GM10248 (cell line): ENCODE data around the gene GLB1L.

ENCODE experiments used
- CTCF ChIA-PET: fragments of 300-600 bp; sonication (Branson Sonifier 250); formaldehyde crosslinking; extraction: SDS; loops from one replicate; lab custom pipeline; 2021; ENCODE audit warnings: antibody characterized with exemption; lab: Yijun Ruan, JAX
- POLR2A ChIA-PET: fragments of 350-650 bp; sonication (Branson Sonifier 250); formaldehyde crosslinking; extraction: SDS; loops from one replicate; lab custom pipeline; 2020; ENCODE audit warnings: antibody characterized with exemption; lab: Yijun Ruan, JAX
- DNase-seq: peaks from one replicate; pipeline ENCODE4 v3.0.0; 2012; ENCODE audit errors: extremely low spot score
- TF ChIP-seq, protein P1 (sequence below): IDR thresholded peaks from 2 replicates; pipeline ENCODE4 v1.5.1; 2012; ENCODE audit warnings: mild to moderate bottlenecking, low read depth; ENCODE audit errors: extremely low read depth, missing control alignments, control extremely low read depth

Gene GLB1L

DNA sequence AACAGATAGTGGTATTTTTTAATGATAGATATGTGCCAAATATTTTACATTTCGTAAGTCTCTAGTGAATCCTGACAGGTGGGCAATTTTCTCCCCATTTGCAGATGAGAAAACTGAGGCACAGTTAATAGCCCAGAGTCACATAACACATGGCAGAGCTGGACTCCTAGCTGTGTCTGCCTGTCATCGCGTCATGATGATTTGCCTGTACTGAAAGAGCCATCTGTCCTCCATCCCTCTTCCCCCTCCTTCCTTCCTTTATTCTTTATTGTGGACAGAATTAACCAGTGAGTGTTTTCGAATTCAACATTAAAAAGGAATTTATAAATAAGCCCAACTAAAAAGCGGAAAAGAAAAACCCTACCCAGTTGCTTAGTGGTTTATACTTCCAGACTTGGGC lies 37.1 kb upstream of the GLB1L start:
- TF ChIP-seq, protein P1, sequence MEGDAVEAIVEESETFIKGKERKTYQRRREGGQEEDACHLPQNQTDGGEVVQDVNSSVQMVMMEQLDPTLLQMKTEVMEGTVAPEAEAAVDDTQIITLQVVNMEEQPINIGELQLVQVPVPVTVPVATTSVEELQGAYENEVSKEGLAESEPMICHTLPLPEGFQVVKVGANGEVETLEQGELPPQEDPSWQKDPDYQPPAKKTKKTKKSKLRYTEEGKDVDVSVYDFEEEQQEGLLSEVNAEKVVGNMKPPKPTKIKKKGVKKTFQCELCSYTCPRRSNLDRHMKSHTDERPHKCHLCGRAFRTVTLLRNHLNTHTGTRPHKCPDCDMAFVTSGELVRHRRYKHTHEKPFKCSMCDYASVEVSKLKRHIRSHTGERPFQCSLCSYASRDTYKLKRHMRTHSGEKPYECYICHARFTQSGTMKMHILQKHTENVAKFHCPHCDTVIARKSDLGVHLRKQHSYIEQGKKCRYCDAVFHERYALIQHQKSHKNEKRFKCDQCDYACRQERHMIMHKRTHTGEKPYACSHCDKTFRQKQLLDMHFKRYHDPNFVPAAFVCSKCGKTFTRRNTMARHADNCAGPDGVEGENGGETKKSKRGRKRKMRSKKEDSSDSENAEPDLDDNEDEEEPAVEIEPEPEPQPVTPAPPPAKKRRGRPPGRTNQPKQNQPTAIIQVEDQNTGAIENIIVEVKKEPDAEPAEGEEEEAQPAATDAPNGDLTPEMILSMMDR, result no peak
- POLR2A ChIA-PET, result interaction anchor here (2.0 to 2.2 kb wide), 2 partner anchors 12 to 28 kb away, joined by 5 to 8 read pairs; partner anchors contain the start of gene TUBA4A
- no peak for DNase-seq
- CTCF ChIA-PET, result interaction anchor here (1.2 to 16.0 kb wide), 5 partner anchors 9 to 123 kb away, joined by 3 to 336 read pairs (median 6); partner anchors contain the start of gene SLC23A3

DNA sequence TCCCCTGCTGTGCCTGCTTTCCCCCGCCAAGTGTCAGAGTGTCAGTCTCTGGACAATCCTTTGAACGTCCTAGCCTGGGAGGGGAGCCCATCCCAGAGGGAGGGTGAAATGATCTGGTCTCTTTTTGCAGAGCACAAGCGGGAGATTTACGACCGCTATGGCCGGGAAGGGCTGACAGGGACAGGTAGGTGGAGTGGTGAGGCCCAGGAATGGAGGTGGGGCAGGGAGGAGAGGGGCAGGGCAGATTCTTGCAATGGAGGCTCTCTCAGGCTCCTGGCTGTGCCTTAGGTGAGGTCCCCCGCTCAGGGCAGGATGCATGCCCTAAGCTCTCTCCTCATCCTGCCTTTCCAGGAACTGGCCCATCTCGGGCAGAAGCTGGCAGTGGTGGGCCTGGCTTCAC lies 36.3 kb upstream of the GLB1L start:
- TF ChIP-seq, protein P1, result no peak
- CTCF ChIA-PET, result interaction anchor here (1.2 to 16.0 kb wide), 7 partner anchors 9 to 122 kb away, joined by 3 to 336 read pairs (median 4); partner anchors contain the start of genes DNPEP and SLC23A3
- DNase-seq, result no peak
- POLR2A ChIA-PET, result interaction anchor here (1.3 to 2.2 kb wide), 3 partner anchors 10 to 27 kb away, joined by 3 to 8 read pairs (median 5); partner anchors contain the start of gene TUBA4A

DNA sequence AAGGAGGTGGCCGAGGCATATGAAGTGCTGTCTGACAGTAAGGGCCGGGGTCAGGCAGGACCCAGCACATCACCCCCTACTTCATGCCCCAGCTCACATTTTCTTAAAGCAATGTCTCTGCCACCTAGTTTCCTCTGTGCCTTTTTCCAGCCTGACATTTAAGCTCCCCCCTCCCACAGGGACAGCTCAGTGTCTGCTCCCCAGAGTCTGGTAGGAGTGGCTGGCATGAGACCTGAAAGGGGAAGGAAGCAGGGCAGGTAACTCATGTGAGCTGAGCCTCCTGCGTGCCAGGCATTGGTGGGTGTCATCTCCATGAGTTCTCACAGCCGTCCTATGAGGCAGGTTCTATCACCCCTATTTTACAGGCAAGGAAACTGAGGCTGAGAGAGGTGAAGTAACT lies 35.4 kb upstream of the GLB1L start:
- ChIA-PET POLR2A (interaction anchor here (0.6 to 2.2 kb wide), 4 partner anchors 11 to 81 kb away, joined by 3 to 5 read pairs (median 4); no protein-coding TSS in a partner anchor), CTCF (interaction anchor here (0.8 to 16.0 kb wide), 10 partner anchors 10 to 300 kb away, joined by 3 to 336 read pairs (median 3); partner anchors contain the start of genes CNPPD1, DNPEP and SLC23A3)
- no peak for DNase-seq
- TF ChIP-seq, protein P1, result no peak

GRCh38 chr2:219279916-219280516 lies 34.8 kb upstream of the GLB1L start:
- TF ChIP-seq, protein P1, result peak; percentile 2
- ChIA-PET CTCF (interaction anchor here (0.8 to 16.0 kb wide), 11 partner anchors 11 to 300 kb away, joined by 3 to 336 read pairs (median 3); partner anchors contain the start of genes CNPPD1, DNPEP, SLC23A3 and TUBA4B), POLR2A (interaction anchor here (0.6 to 2.2 kb wide), 4 partner anchors 12 to 103 kb away, joined by 4 to 19 read pairs (median 4); partner anchors contain the start of genes CNPPD1 and TUBA4A)
- no peak for DNase-seq

- ChIA-PET CTCF (interaction anchor here (0.9 to 16.0 kb wide), 17 partner anchors 10 to 216 kb away, joined by 3 to 336 read pairs (median 8); partner anchors contain the start of genes CNPPD1, NHEJ1, SLC23A3 and TUBA4B), POLR2A (interaction anchor here (0.6 to 1.9 kb wide), 10 partner anchors 10 to 694 kb away, joined by 3 to 19 read pairs (median 6); partner anchors contain the start of genes CNPPD1, DNPEP and TUBA4A)
- peak; percentile 100 for DNase-seq
- TF ChIP-seq, protein P1, result peak; percentile 14
Measured at GRCh38 chr2:219279151-219279915, 34.1 kb upstream of the GLB1L start, which contains the start of gene DNAJB2. DNAJB2 (plus strand) TSS chr2:219279366; CDS start chr2:219279834, 468 bp downstream.
